ENCODE data around the gene IL13RA1.

DNA sequence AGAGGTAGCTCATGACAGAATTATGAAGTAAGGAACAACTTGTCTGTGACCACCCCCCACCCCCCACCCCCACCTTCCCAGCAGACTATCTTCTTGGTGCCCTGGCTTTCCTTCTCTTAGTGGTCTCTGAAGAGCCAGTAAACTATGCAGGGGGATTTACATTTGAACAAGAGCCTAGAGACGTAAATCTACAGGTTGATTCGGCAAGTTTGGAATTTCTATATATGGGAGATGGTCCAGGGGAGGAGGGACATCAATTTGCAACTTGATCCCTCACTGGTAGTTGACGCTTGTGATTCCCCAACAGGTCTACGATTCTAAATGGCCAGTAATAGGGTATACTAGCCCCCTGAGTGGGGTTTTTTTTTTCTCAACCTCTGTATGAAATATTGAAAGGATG, 36.7 kb downstream of the IL13RA1 start:
- TF ChIP-seq CTCF (IDR thresholded peaks at IDR 0.05 in 4 of 5, conservative IDR thresholded peaks at IDR 0.05 in 1 of 5) = no peak
- TF ChIP-seq POLR2A (IDR thresholded peaks at IDR 0.05) = no peak
